Mesenchymal stem cell (in vitro differentiated cells and primary cell): ENCODE results near the gene MRPL4.
"Not testable (repeated sequence)": the region's sequence is repeated elsewhere in the genome, so short reads cannot be mapped to it uniquely, and the experiment has no call there.

Experiments
- DNase-seq: peaks from one replicate; pipeline ENCODE4 v3.0.0-alpha.2; 2013
- H2AFZ ChIP-seq: one replicate; pipeline ENCODE4 v1.6.1; 2013; ENCODE audit warnings: low read depth, mild to moderate bottlenecking, control low read depth, inconsistent platforms, low read length, moderate library complexity
- H2AK5ac ChIP-seq: 2 replicates; pipeline ENCODE4 v1.6.1; 2013; ENCODE audit warnings: low read length, moderate library complexity, mild to moderate bottlenecking, inconsistent platforms; ENCODE audit not compliant: severe bottlenecking
- H2BK120ac ChIP-seq: one replicate; pipeline ENCODE4 v1.6.1; 2013; ENCODE audit warnings: low read depth, mild to moderate bottlenecking, inconsistent platforms, low read length, moderate library complexity
- H2BK12ac ChIP-seq, 2 experiments: one replicate each; pipeline ENCODE4 v1.6.1; 2013; ENCODE audit warnings: inconsistent platforms in 2 of 2, low read length in 2 of 2, mild to moderate bottlenecking in 2 of 2, moderate library complexity in 2 of 2, control low read depth in 1 of 2
- H2BK15ac ChIP-seq: one replicate; pipeline ENCODE4 v1.6.1; 2013; ENCODE audit warnings: mild to moderate bottlenecking, low read depth, inconsistent platforms; ENCODE audit not compliant: poor library complexity, severe bottlenecking
- H2BK5ac ChIP-seq: 2 replicates; pipeline ENCODE4 v1.6.1; 2013; ENCODE audit warnings: low read depth, mild to moderate bottlenecking, low read length, control low read depth, inconsistent platforms; ENCODE audit not compliant: poor library complexity, severe bottlenecking
- H3K14ac ChIP-seq, 2 experiments: one replicate each; pipeline ENCODE4 v1.6.1; 2013; ENCODE audit warnings: inconsistent platforms in 2 of 2, low read length in 2 of 2, control low read depth in 1 of 2, mild to moderate bottlenecking in 1 of 2, moderate library complexity in 1 of 2
- H3K18ac ChIP-seq, 2 experiments: one replicate each; pipeline ENCODE4 v1.6.1; 2013; ENCODE audit warnings: inconsistent platforms in 2 of 2, low read length in 2 of 2, control low read depth in 1 of 2, low read depth in 1 of 2, mild to moderate bottlenecking in 1 of 2
- H3K23ac ChIP-seq, 2 experiments: one replicate each; pipeline ENCODE4 v1.6.1; 2013; ENCODE audit warnings: inconsistent platforms in 2 of 2, low read length in 2 of 2, mild to moderate bottlenecking in 2 of 2, moderate library complexity in 2 of 2, control low read depth in 1 of 2
- H3K27ac ChIP-seq: 2 replicates; pipeline ENCODE4 v1.5.1; 2013; ENCODE audit warnings: mild to moderate bottlenecking, moderate library complexity, low read length, control low read depth, inconsistent platforms; ENCODE audit not compliant: poor library complexity, severe bottlenecking
- H3K27me3 ChIP-seq, 2 experiments: 2 replicates each; pipeline versions ENCODE4 v1.6.1 to v1.7.0; 2013; ENCODE audit warnings: low read length in 2 of 2, mild to moderate bottlenecking in 2 of 2, moderate library complexity in 2 of 2, control low read depth in 1 of 2, inconsistent platforms in 1 of 2; ENCODE audit not compliant: control insufficient read depth in 1 of 2, insufficient read depth in 1 of 2
- H3K36me3 ChIP-seq, 2 experiments: 2 replicates each; pipeline versions ENCODE4 v1.6.1 to v1.7.0; 2013; ENCODE audit warnings: low read length in 2 of 2, control low read depth in 1 of 2, inconsistent platforms in 1 of 2, low read depth in 1 of 2, mild to moderate bottlenecking in 1 of 2; ENCODE audit not compliant: insufficient read depth in 2 of 2, control insufficient read depth in 1 of 2
- H3K4ac ChIP-seq, 2 experiments: one replicate each; pipeline ENCODE4 v1.6.1; 2013; ENCODE audit warnings: inconsistent platforms in 2 of 2, low read length in 2 of 2, mild to moderate bottlenecking in 2 of 2, moderate library complexity in 2 of 2, control low read depth in 1 of 2, low read depth in 1 of 2
- H3K4me1 ChIP-seq: 2 replicates; pipeline ENCODE4 v1.6.1; 2013; ENCODE audit warnings: low read depth, low read length, control low read depth; ENCODE audit not compliant: control insufficient read depth, insufficient read depth
- H3K4me2 ChIP-seq: 2 replicates; pipeline ENCODE4 v1.6.1; 2013; ENCODE audit warnings: low read length, mild to moderate bottlenecking, inconsistent platforms; ENCODE audit not compliant: poor library complexity, severe bottlenecking
- H3K4me3 ChIP-seq, 2 experiments: 2 replicates each; pipeline versions ENCODE4 v1.5.1 to v1.7.0; 2013; ENCODE audit warnings: low read length in 2 of 2, mild to moderate bottlenecking in 2 of 2, control low read depth in 1 of 2, low read depth in 1 of 2; ENCODE audit not compliant: insufficient read depth in 1 of 2
- H3K79me1 ChIP-seq: replicated peaks from 2 replicates; pipeline ENCODE4 v1.6.1; 2013; ENCODE audit warnings: mild to moderate bottlenecking, control low read depth, low read length, inconsistent platforms; ENCODE audit not compliant: poor library complexity, severe bottlenecking
- H3K9ac ChIP-seq: 2 replicates; pipeline ENCODE4 v1.7.0; 2013; ENCODE audit warnings: mild to moderate bottlenecking, low read length, moderate library complexity
- H3K9me3 ChIP-seq: 2 replicates; pipeline ENCODE4 v1.7.0; 2013; ENCODE audit warnings: mild to moderate bottlenecking, low read length; ENCODE audit not compliant: control insufficient read depth
- H4K8ac ChIP-seq: one replicate; pipeline ENCODE4 v1.6.1; 2013; ENCODE audit warnings: inconsistent platforms, mild to moderate bottlenecking, low read length, moderate library complexity
- H4K91ac ChIP-seq: one replicate; pipeline ENCODE4 v1.6.1; 2013; ENCODE audit warnings: mild to moderate bottlenecking, low read length, inconsistent platforms
- WGBS: methylation state at CpG from one replicate; pipeline ENCODE4 v1.1.7; 2013; ENCODE audit warnings: mixed read lengths; 5-methylcytosine and 5-hydroxymethylcytosine counted together

Gene MRPL4

GRCh38 chr19:10277795-10278589, 26.0 kb downstream of the MRPL4 start:
- no peak overlapping the region for H3K23ac ChIP-seq
- H3K9ac ChIP-seq: no peak overlapping the region
- no peak overlapping the region for H4K91ac ChIP-seq
- no peak for DNase-seq
- H4K8ac ChIP-seq: no peak overlapping the region
- peaks cover 17 to 31% of the 10 kb centered on the region in 2 experiments for H3K36me3 ChIP-seq
- 92% methylated on average over 8 of the region's 9 CpGs for WGBS
- no peak overlapping the region for H2BK120ac ChIP-seq
- H3K4me3 ChIP-seq: no peak overlapping the region
- no peak overlapping the region for H3K4ac ChIP-seq
- H3K9me3 ChIP-seq: no peaks in the 10 kb centered on the region
- no peak overlapping the region for H2AFZ ChIP-seq
- H3K79me1 ChIP-seq: no peaks in the 10 kb centered on the region
- H2BK5ac ChIP-seq: no peak overlapping the region
- H3K14ac ChIP-seq: no peak overlapping the region
- H3K4me1 ChIP-seq: no peaks in the 10 kb centered on the region
- H3K4me2 ChIP-seq: no peak overlapping the region
- no peak overlapping the region for H3K27ac ChIP-seq
- H2BK15ac ChIP-seq: no peak overlapping the region
- peak overlapping the region; percentile 11 for H2AK5ac ChIP-seq
- H2BK12ac ChIP-seq: no peak overlapping the region
- no peaks in the 10 kb centered on the region for H3K27me3 ChIP-seq
- H3K18ac ChIP-seq: no peak overlapping the region

GRCh38 chr19:10278935-10279334, 26.9 kb downstream of the MRPL4 start:
- Histone ChIP-seq H3K4ac (no peak overlapping the region), H4K8ac (no peak overlapping the region), H3K18ac (no peak overlapping the region), H2BK120ac (no peak overlapping the region), H2BK5ac (no peak overlapping the region), H2AK5ac (no peak overlapping the region), H3K27me3 (no peaks in the 10 kb centered on the region), H2AFZ (no peak overlapping the region), H3K9me3 (no peaks in the 10 kb centered on the region), H3K36me3 (peaks cover 24 to 40% of the 10 kb centered on the region in 2 experiments), H3K4me2 (no peak overlapping the region), H3K14ac (no peak overlapping the region), H3K4me3 (no peak overlapping the region), H2BK15ac (no peak overlapping the region), H3K9ac (no peak overlapping the region), H3K27ac (no peak overlapping the region), H4K91ac (no peak overlapping the region), H3K4me1 (peaks cover 3% of the 10 kb centered on the region), H2BK12ac (no peak overlapping the region), H3K23ac (no peak overlapping the region), H3K79me1 (no peaks in the 10 kb centered on the region)
- WGBS: 98% methylated on average over 1 of the region's 1 CpG
- DNase-seq: no peak

- Histone ChIP-seq H3K27ac (no peak overlapping the region), H3K27me3 (no peaks in the 10 kb centered on the region), H2BK12ac (no peak overlapping the region), H3K9ac (no peak overlapping the region), H3K4me1 (peaks cover 3% of the 10 kb centered on the region), H3K23ac (no peak overlapping the region), H3K36me3 (peaks cover 29 to 44% of the 10 kb centered on the region in 2 experiments), H4K91ac (no peak overlapping the region), H3K18ac (no peak overlapping the region), H3K4me2 (no peak overlapping the region), H3K4ac (no peak overlapping the region), H2AFZ (no peak overlapping the region), H3K79me1 (no peaks in the 10 kb centered on the region), H2BK15ac (no peak overlapping the region), H3K9me3 (no peaks in the 10 kb centered on the region), H3K4me3 (no peak overlapping the region), H3K14ac (no peak overlapping the region), H2BK5ac (no peak overlapping the region), H2AK5ac (no peak overlapping the region), H4K8ac (no peak overlapping the region), H2BK120ac (no peak overlapping the region)
- DNase-seq: no peak
- WGBS: 89% methylated on average over 5 of the region's 5 CpGs
These were observed 27.9 kb downstream of the MRPL4 start for GRCh38 chr19:10279737-10280442.

- H3K4ac ChIP-seq, H3K18ac ChIP-seq, H3K4me3 ChIP-seq, H2BK5ac ChIP-seq, H3K23ac ChIP-seq, H2BK15ac ChIP-seq, H3K4me1 ChIP-seq, H3K27ac ChIP-seq, H2AK5ac ChIP-seq, H2BK120ac ChIP-seq, H3K14ac ChIP-seq, H2BK12ac ChIP-seq, H3K9me3 ChIP-seq, H2AFZ ChIP-seq, H4K8ac ChIP-seq, H3K9ac ChIP-seq, H4K91ac ChIP-seq, H3K4me2 ChIP-seq, H3K79me1 ChIP-seq, DNase-seq: not testable (repeated sequence)
- peaks cover 30 to 52% of the 10 kb centered on the region in 2 experiments for H3K36me3 ChIP-seq
- H3K27me3 ChIP-seq: peaks cover 2 to 13% of the 10 kb centered on the region in 2 experiments
- 98% methylated on average over 5 of the region's 5 CpGs for WGBS
These were observed 30.0 kb downstream of the MRPL4 start for GRCh38 chr19:10282043-10282442.
